HG03064 (cell line): Measurements from ENCODE around the gene PPP1R16B.
"Not testable (repeated sequence)": the region's sequence is repeated elsewhere in the genome, so short reads cannot be mapped to it uniquely, and the experiment has no call there.

Experiments used
- ATAC-seq: cut with Tn5 transposase; IDR thresholded peaks from one replicate; pipeline ENCODE4 v1.9.1; 2021; ENCODE audit warnings: low read depth; ENCODE audit not compliant: unreplicated experiment

Gene PPP1R16B

GRCh38 chr20:38843346-38843745, 37.8 kb downstream of the PPP1R16B start:
- ATAC-seq, result no peak

DNA sequence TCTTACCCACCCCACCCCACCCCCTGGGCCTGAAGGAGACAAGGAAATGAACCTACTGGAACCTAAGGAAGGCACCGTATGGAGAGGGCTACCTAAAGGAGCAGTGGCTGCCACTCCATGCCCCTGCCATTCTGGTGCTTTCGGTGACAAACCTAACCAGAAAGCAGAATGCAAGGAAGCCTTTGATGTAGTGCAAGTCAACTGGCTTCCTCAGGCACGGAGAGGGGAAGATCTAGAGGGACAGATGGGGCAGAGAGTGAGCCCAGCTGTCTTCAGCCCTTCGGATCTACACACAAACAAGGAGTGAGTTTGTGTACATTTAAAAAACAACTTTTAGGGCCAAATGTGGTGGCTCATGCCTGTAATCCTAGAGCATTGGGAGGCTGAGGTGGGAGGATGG, 39.5 kb downstream of the PPP1R16B start:
- ATAC-seq, result no peak

GRCh38 chr20:38847840-38848239, 42.3 kb downstream of the PPP1R16B start:
- no peak for ATAC-seq

DNA sequence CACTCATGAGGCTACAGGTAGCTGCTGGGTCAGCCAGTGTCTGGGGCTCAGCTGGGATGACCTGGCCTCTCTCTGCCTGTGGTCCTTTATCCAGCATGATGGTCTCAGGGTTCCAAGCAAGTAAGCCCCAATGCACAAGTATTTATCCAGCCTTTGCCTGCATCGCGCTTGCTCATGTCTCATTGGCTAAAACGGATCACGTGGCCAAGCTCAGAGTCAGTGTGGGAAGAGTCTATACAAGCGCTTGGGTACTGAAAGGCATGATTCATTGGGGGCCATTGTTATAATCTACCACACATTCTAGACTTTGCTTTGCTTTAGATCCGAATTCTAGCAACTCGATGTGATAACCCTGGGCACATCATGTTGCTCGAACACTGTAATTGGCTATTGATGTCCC, 48.3 kb downstream of the PPP1R16B start:
- ATAC-seq, result no peak

- no peak for ATAC-seq
Observed at GRCh38 chr20:38854654-38855066, 49.2 kb downstream of the PPP1R16B start.

- ATAC-seq, result no peak
Observed at GRCh38 chr20:38855356-38855755, 49.9 kb downstream of the PPP1R16B start.

DNA sequence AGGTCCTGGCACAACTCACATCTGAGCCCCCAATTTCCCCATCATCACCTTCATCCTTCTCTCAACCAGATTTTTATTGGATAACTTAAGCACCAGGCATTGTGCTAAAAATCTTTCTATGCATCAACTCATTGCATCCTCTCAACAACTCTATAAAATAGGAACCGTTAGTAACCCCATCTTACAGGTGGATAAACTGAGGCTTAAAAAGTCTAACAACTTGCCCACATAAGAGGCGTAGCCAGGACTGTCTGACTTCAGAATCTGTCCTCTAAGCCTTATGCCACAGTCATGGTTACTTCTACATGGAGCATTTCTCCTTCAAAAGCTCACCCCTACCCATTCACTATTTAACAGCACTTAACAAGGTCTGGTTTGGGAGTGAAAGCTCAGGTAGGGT, 51.1 kb downstream of the PPP1R16B start:
- no peak for ATAC-seq

GRCh38 chr20:38857703-38858102, 52.2 kb downstream of the PPP1R16B start:
- ATAC-seq, result no peak

GRCh38 chr20:38859070-38859690, 53.7 kb downstream of the PPP1R16B start:
- no peak for ATAC-seq

- ATAC-seq, result not testable (repeated sequence)
Observed at GRCh38 chr20:38859857-38860256, 54.4 kb downstream of the PPP1R16B start.

- ATAC-seq, result no peak
Observed at GRCh38 chr20:38861071-38861401, 55.5 kb downstream of the PPP1R16B start.

- ATAC-seq, result no peak
Observed at GRCh38 chr20:38862226-38862625, 56.7 kb downstream of the PPP1R16B start.

GRCh38 chr20:38863024-38863851, 57.7 kb downstream of the PPP1R16B start:
- ATAC-seq, result peak; percentile 44

GRCh38 chr20:38864662-38865061, 59.2 kb downstream of the PPP1R16B start:
- no peak for ATAC-seq

DNA sequence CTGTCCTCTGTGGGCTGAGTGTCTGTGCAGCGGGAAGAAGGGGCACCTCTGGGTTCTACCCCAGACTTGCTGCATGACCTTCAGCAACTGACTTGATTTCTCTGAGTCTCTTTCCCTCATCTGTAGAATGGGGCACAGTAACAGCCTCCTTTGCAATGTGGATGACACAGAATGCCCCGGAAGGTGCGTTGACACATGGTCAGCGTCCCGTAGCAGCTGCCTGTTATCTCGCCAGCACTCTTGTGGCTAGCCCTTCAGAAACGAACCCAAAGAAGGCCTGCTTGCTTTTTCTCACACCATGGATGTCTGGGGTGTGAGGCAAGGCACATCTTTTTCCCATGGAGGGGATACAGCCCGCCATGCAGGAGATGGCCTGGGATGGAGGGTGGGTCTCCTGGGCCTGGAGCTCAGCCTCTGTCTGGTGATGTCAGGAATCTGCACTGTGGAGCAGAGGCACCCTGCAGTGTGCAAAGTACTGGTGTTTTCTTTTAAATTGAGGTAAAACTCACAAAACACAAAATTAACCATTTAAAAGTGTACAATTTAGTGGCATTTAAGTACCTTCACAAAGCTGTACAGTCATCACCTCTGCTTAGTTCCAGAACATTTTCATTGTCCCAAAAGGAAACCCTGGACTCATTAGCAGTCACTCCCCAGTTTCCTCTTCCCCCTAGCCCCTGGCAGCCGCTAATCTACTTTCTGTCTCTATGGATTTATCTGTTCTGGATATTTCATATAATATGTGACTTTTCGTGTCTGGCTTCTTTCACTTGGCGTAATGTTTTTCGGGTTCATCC, 61.0 kb downstream of the PPP1R16B start:
- no peak for ATAC-seq

DNA sequence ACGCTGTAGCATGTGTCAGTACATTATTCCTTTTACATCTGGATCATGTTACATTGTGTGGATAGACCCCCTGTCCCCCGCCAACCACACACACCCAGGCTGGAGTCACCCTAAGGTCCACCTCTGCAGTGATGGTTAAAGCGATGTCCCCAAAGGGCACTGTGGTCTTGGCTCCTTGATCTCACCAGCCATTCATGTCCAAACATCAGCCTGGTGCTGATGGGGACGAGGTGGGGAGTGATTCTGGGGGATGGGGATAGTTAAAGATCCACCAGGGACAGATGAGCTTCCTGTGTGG, 61.5 kb downstream of the PPP1R16B start:
- ATAC-seq, result no peak

- ATAC-seq, result no peak
Observed at GRCh38 chr20:38870733-38871559, 65.4 kb downstream of the PPP1R16B start.

DNA sequence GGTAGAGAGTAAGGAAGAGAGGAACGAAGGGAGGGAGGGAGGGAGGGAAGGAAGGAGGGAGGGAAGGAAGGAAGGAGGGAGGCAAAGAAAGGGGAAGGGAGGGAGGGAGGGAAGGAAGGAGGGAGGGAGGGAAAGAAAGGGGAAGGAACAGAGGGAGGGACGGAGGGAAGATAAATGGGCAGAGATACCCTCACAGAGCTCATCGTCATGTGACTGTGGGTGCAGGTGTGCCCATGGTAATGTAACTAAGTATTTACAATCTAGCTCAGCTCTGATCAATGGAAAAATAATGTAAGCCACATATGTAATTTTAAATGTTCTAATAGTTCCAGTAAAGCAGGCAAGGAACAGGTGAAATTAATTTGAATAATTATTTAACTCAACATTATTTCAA, 66.1 kb downstream of the PPP1R16B start:
- ATAC-seq, result no peak

GRCh38 chr20:38872036-38872435, 66.5 kb downstream of the PPP1R16B start:
- ATAC-seq, result no peak

DNA sequence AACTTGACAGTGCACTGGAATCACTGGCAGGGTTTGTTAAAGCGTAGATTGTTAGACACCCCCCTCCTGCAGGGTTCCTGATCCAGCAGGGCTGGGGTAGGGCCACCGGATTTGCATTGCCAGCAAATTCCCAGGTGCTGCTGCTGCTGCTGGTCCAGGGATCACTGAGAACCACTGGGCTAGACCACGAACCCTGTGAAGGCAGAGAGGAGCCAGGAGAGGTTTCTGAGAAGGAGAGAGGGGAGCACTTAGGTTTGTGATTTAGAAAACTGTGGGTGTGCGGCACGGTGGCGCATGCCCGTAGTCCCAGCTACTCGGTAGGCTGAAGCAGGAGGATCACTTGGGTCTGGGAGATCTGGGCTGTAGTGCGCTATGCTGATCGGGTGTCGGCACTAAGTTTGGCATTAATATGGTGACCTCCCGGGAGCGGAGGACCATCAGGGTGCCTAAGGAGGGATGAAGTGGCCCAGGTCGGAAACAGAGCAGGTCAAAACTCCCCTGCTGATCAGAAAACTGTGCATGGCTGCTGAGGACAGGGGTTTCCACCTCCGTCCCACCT, 67.1 kb downstream of the PPP1R16B start:
- no peak for ATAC-seq
